GM21717 (cell line): ENCODE data around the gene DNAJA2.
A peak's percentile ranks its signal among the peaks of the same experiment; 100 is the strongest.

ENCODE experiments used
- ATAC-seq: cut with Tn5 transposase; IDR thresholded peaks from one replicate; pipeline ENCODE4 v1.9.1; 2021; ENCODE audit warnings: mild to moderate bottlenecking, moderate library complexity; ENCODE audit not compliant: unreplicated experiment

DNAJA2 gene

GRCh38 chr16:46929378-46930332 lies 43.8 kb downstream of the DNAJA2 start:
- no peak for ATAC-seq

DNA sequence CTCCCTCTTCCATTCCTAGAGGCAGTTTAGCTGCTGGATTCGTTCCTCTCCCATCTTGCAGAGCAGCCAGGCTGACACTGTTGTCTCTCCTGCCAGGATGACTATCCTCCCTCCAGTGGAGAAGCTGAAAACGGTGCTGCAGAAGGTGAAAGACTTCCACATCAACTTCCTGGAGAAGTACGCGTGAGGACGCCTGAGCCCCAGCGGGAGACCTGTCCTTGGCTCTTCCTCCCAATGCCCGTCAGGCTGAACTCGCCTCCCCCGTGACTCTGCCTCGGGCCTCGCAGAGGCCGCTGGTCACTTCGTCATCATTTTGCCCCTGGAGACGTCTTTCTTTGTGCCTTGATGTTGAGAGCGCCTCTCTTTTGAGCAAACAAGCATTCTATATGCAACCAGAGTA lies 44.7 kb downstream of the DNAJA2 start:
- no peak for ATAC-seq

DNA sequence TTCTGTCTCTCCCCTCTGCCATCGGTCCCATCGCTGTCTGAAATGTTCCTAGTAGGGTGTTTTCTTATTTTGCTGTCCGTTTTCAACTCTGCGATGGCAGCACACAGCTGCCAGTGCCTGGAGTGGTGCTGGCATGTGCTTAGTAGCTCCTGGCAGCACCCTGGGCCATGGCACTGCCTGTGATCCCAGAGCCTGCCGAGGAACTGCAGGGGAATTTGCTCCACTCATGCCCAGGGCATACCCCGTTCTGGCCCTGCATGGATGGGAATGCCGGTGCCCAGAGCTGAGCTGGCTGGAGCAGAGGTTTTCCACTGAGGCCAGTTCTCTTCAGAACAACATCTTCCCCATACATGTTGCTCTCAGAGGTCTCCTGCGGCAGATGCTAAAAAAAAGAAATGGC lies 46.2 kb downstream of the DNAJA2 start:
- ATAC-seq: no peak

- no peak for ATAC-seq
Observed at GRCh38 chr16:46926470-46927225, 46.8 kb downstream of the DNAJA2 start.

- ATAC-seq: no peak
Observed at GRCh38 chr16:46924402-46924801, 49.1 kb downstream of the DNAJA2 start.

DNA sequence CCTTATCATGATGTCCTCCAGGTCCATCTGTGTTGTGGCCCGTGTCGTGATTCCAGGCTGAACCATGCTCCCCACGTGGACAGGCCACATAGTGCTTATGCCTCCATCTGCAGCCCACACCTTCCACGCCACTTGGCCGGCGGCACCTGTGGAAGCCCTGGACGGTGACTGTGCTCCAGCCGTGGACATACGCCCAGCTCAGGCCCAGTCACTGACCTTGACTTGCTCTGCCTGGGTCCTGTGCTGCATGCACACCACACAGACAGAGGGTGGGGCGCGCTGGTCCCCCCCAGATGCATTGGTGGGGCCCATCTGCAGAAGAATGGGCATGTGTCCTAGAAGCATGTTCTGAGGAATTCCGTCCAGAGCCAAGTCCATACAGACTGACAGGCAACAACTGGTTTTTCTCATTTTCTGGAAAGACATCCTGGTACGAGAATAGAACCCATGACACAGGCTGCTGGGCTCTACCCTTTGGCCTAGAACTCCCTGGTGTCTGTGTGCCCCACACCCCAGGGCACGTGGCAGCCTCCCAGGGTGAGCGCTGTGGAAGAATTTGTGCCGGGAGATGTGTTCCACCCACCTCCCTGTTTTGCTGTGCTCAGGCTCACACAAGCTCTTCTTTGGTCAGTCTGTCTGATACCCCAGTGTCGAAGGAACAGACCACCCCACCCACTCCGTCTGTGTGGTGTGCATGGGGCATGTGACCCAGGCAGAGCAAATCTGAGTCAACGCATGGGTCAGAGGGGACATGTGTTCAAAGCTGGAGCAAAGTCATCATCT lies 49.8 kb downstream of the DNAJA2 start:
- ATAC-seq: no peak

- ATAC-seq: no peak
Observed at GRCh38 chr16:46922239-46922638, 51.2 kb downstream of the DNAJA2 start.

GRCh38 chr16:46920402-46921068 lies 52.9 kb downstream of the DNAJA2 start:
- no peak for ATAC-seq

DNA sequence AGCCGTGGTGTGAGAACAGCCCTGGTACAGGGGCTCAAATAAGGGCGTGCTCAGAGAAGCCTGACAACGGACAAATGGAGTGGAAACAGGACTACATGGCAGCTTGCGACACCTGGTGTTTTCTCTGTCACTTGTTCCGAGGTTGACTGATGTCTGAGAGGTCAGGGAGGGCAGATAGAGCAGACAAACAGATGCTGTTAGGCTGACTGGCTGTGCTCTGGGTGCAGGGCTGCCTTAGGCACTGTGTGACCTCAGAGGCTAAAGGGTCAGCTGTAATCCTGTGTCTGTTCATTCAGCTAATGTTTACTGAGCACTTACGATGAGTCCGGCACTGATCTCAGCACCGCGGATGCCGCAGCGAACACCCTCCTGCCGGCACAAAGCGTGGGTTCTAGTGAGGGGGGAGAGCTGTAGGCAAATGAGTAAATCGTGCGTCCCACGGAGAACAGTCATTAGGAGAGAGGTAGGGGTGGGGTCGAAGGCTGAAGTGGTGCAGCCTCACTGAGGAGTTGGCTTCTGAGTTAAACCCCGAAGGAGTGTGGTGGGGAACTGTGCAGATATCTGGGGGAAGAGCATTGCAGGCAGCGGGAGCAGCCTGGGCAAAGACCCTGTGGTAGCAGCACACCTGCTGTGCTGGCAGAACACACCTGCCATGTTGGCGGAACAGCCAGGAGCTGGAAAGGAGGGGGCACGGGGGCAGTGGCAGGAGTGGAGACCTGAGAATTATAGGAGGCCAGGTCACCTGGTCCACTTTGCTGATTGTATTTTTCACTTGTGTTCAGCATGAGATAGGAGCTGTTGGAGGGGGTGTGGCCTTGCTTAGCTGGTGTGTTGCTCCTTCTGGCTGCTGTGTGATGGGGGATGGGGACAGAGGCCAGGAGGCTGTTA lies 54.3 kb downstream of the DNAJA2 start:
- peak; percentile 92 for ATAC-seq

DNA sequence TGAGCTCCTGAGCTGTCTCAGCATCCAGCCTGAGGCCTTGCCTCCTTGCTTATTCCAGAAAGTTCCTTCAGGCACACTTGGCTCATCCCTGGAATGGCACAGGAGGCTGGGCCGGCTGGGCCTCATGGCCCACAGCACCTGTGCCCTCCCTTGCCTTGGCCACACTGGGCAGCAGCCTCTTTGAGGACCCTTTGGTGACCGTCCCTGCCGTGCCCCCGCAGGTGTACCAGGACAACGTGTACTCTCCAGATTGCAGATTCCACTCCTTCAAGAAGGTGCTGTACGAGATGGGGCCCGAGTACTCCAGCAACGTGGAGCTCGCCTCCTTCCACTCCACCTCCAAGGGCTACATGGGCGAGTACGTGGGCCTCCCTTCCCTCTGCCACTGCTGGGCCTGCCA lies 55.1 kb downstream of the DNAJA2 start:
- ATAC-seq: no peak

- no peak for ATAC-seq
Observed at GRCh38 chr16:46916980-46917379, 56.5 kb downstream of the DNAJA2 start.

DNA sequence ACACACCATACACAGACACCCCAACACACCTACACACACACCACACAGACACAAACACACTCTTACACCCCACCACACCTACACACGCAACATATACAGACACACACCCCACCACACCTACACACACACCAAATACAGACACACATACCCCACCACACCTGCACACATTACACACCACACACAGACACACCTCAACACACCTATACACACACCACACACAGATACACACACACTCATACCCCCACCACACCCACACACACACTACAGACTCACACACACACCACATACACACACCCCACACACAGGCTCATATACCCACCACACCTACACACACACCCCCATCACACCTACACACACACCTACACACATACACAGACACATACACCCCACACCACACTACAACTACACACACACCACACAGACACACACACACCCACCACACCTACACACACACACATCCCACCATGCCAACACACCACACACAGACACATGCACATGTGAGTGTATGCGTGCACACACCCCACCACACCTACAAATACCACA lies 57.9 kb downstream of the DNAJA2 start:
- no peak for ATAC-seq

- no peak for ATAC-seq
Observed at GRCh38 chr16:46914556-46915201, 58.8 kb downstream of the DNAJA2 start.

DNA sequence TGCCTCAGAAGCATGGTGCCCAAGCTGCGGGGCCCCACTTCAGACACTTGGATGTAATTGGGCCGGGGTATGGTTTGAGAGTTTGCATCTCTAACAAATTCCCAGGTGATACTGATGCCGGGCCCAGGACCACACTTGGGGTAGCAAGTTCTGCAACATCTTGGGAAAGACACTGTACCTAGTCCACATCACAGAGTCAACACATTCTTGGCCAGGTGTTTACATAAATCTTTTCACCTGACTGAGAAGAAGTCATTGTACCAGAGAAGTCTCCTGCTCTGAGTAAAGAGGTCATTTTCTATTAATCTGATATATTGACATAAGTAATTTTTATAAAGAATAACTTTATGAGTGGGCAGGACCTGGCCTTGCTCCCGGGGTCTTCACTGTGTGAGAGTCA lies 61.8 kb downstream of the DNAJA2 start:
- ATAC-seq: no peak

GRCh38 chr16:46911038-46911437 lies 62.4 kb downstream of the DNAJA2 start:
- peak; percentile 62 for ATAC-seq

- no peak for ATAC-seq
Observed at GRCh38 chr16:46908540-46909372, 64.7 kb downstream of the DNAJA2 start.

DNA sequence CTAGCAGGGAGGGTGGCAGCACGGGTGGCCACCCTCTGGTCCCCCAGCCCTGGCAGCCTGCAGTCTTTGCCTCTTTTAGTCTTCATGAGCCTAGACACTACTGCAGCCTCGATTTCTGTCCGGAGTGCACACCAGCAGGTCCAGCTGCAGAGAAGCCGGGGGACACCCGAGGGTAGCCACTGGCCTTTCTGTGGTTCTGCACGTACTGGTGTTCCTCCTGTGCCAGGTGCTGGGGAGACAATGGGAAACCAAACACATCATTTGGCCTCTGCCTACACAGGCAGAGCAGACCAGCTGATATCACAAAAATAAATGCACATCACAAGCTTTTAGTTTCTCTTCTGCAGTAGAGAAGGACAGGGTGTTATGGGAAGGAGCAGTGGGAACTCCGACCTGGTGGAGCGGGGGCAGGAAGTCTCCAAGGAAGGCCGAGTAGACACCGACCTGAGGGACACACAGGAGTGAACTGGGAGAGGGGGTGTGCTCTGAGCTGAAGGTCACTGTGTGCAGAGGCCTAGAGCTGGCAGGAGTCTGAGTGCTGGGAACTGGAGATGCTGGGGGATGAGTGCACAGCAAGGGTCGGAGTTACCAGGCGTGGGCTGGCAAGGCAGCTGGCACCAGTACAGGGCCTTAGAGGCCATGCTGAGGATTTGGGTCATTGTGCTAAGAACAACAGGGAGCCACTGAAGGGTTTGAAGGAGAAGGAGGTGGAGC lies 66.3 kb downstream of the DNAJA2 start:
- ATAC-seq: no peak
